HEK293 (cell line): ENCODE measurements around the gene MARF1.

Source experiments
- CTCF ChIA-PET: fragments of 350-600 bp; formaldehyde crosslinking; extraction: SDS; loops from one replicate; lab custom pipeline; 2021; ENCODE audit warnings: antibody characterized with exemption; lab: Yijun Ruan, JAX
- POLR2A ChIA-PET: fragments of 300-600 bp; formaldehyde crosslinking; extraction: SDS; loops from one replicate; lab custom pipeline; 2020; ENCODE audit warnings: antibody characterized with exemption, inconsistent platforms; lab: Yijun Ruan, JAX
- H3K27ac ChIP-seq: fragments of 200-500 bp; sonication (Bioruptor generic); 2 replicates; pipeline ENCODE4 v1.5.1; 2014; ENCODE audit warnings: low read depth, low read length, control low read depth, inconsistent platforms; ENCODE audit errors: extremely low read depth
- H3K36me3 ChIP-seq, 2 experiments: fragments of 200-500 bp in 1 of 2; sonication (Bioruptor generic) in 1 of 2; 1 replicate in 1 of 2; 2 replicates in 1 of 2; pipeline ENCODE4 v1.5.1; 2014 to 2017; ENCODE audit warnings: inconsistent platforms in 2 of 2, low read length in 2 of 2; ENCODE audit not compliant: control insufficient read depth in 2 of 2, insufficient read depth in 1 of 2
- H3K4me1 ChIP-seq: fragments of 200-500 bp; sonication (Bioruptor generic); 2 replicates; pipeline ENCODE4 v1.5.1; 2014; ENCODE audit warnings: mild to moderate bottlenecking, low read length, inconsistent platforms; ENCODE audit not compliant: control insufficient read depth, insufficient read depth
- H3K4me3 ChIP-seq: 2 replicates; pipeline ENCODE4 v1.5.1; 2011; ENCODE audit warnings: low read depth, mild to moderate bottlenecking, control low read depth, low read length, moderate library complexity
- H3K9me3 ChIP-seq: fragments of 200-500 bp; sonication (Bioruptor generic); 2 replicates; pipeline ENCODE4 v1.5.1; 2014; ENCODE audit warnings: low read depth, low read length, inconsistent platforms; ENCODE audit not compliant: control insufficient read depth, insufficient read depth
- GFI1B ChIP-seq: fragments of 450-650 bp; formaldehyde crosslinking; IDR thresholded peaks from 2 replicates; pipeline ENCODE4 v1.5.1; 2016; ENCODE audit warnings: missing biosample characterization, missing genetic modification characterization
- GLI2 ChIP-seq: fragments of 450-650 bp; formaldehyde crosslinking; IDR thresholded peaks from 2 replicates; pipeline ENCODE4; 2017; ENCODE audit warnings: missing biosample characterization, missing genetic modification characterization, low read depth, borderline replicate concordance
- KLF16 ChIP-seq: fragments of 450-650 bp; formaldehyde crosslinking; IDR thresholded peaks from 2 replicates; pipeline ENCODE4 v1.5.1; 2017; ENCODE audit warnings: missing biosample characterization, missing genetic modification characterization
- MYNN ChIP-seq: fragments of 450-650 bp; formaldehyde crosslinking; IDR thresholded peaks from 2 replicates; pipeline ENCODE4 v1.5.1; 2016; ENCODE audit warnings: missing biosample characterization, missing genetic modification characterization, borderline replicate concordance
- PRDM6 ChIP-seq: fragments of 450-650 bp; formaldehyde crosslinking; IDR thresholded peaks from 2 replicates; pipeline ENCODE4 v1.5.1; 2017; ENCODE audit warnings: missing biosample characterization, missing genetic modification characterization
- TCF7L2 ChIP-seq: IDR thresholded peaks from 2 replicates; pipeline ENCODE4 v1.6.1; 2011; ENCODE audit warnings: low read depth, mild to moderate bottlenecking, inconsistent platforms, low read length, moderate library complexity, borderline replicate concordance
- WT1 ChIP-seq: fragments of 450-650 bp; formaldehyde crosslinking; IDR thresholded peaks from 2 replicates; pipeline ENCODE4 v1.5.1; 2016; ENCODE audit warnings: missing biosample characterization, missing genetic modification characterization
- ZBTB49 ChIP-seq: fragments of 450-650 bp; formaldehyde crosslinking; IDR thresholded peaks from 2 replicates; pipeline ENCODE4 v1.5.1; 2016; ENCODE audit warnings: missing biosample characterization, missing genetic modification characterization, low read depth
- ZBTB8A ChIP-seq: fragments of 450-650 bp; formaldehyde crosslinking; IDR thresholded peaks from 2 replicates; pipeline ENCODE4 v1.5.1; 2016; ENCODE audit warnings: missing biosample characterization, missing genetic modification characterization
- ZNF121 ChIP-seq: fragments of 450-650 bp; formaldehyde crosslinking; IDR thresholded peaks from 2 replicates; pipeline ENCODE4 v1.5.1; 2016; ENCODE audit warnings: missing biosample characterization, missing genetic modification characterization
- ZNF24 ChIP-seq: fragments of 450-650 bp; formaldehyde crosslinking; IDR thresholded peaks from 2 replicates; pipeline ENCODE4 v1.5.1; 2016; ENCODE audit warnings: missing biosample characterization, missing genetic modification characterization
- ZNF280C ChIP-seq: fragments of 450-650 bp; formaldehyde crosslinking; IDR thresholded peaks from 2 replicates; pipeline ENCODE4 v1.5.1; 2016; ENCODE audit warnings: missing biosample characterization, missing genetic modification characterization
- ZNF350 ChIP-seq: fragments of 450-650 bp; formaldehyde crosslinking; IDR thresholded peaks from 2 replicates; pipeline ENCODE4 v1.5.0; 2017; ENCODE audit warnings: missing biosample characterization, mild to moderate bottlenecking, missing genetic modification characterization
- ZNF362 ChIP-seq: fragments of 450-650 bp; formaldehyde crosslinking; IDR thresholded peaks from 2 replicates; pipeline ENCODE4 v1.5.1; 2016; ENCODE audit warnings: missing biosample characterization, missing genetic modification characterization
- ZNF521 ChIP-seq: fragments of 450-650 bp; formaldehyde crosslinking; IDR thresholded peaks from 2 replicates; pipeline ENCODE4 v1.5.1; 2017; ENCODE audit warnings: missing biosample characterization, mild to moderate bottlenecking, missing genetic modification characterization
- ZNF530 ChIP-seq: fragments of 450-650 bp; formaldehyde crosslinking; IDR thresholded peaks from 2 replicates; pipeline ENCODE4 v1.5.1; 2016; ENCODE audit warnings: low read depth, missing biosample characterization, missing genetic modification characterization
- ZNF555 ChIP-seq: fragments of 450-650 bp; formaldehyde crosslinking; conservative IDR thresholded peaks from 2 replicates; pipeline ENCODE4 v1.5.1; 2017; ENCODE audit warnings: missing biosample characterization, mild to moderate bottlenecking, missing genetic modification characterization, inconsistent platforms
- ZNF580 ChIP-seq: fragments of 450-650 bp; formaldehyde crosslinking; IDR thresholded peaks from 2 replicates; pipeline ENCODE4 v1.5.1; 2016; ENCODE audit warnings: missing biosample characterization, missing genetic modification characterization
- ZNF610 ChIP-seq: fragments of 450-650 bp; formaldehyde crosslinking; IDR thresholded peaks from 2 replicates; pipeline ENCODE4 v1.5.1; 2016; ENCODE audit warnings: missing biosample characterization, missing genetic modification characterization, borderline replicate concordance
- ZNF621 ChIP-seq: fragments of 450-650 bp; formaldehyde crosslinking; IDR thresholded peaks from 2 replicates; pipeline ENCODE4 v1.5.1; 2017; ENCODE audit warnings: missing biosample characterization, missing genetic modification characterization
- ZNF792 ChIP-seq: fragments of 450-650 bp; formaldehyde crosslinking; IDR thresholded peaks from 2 replicates; pipeline ENCODE4 v1.5.1; 2016; ENCODE audit warnings: missing biosample characterization, missing genetic modification characterization
- ZSCAN5A ChIP-seq: fragments of 450-650 bp; formaldehyde crosslinking; IDR thresholded peaks from 2 replicates; pipeline ENCODE4 v1.5.1; 2016; ENCODE audit warnings: missing biosample characterization, missing genetic modification characterization

MARF1 gene

GRCh38 chr16:15597822-15598647 lies 44.9 kb downstream of the MARF1 start (continued):
- TF ChIP-seq ZBTB49 (tag by site-specific recombination) = no peak
- no peak for TF ChIP-seq ZNF621
- TF ChIP-seq ZBTB8A (tag by site-specific recombination) = no peak

GRCh38 chr16:15597135-15597534 lies 45.8 kb downstream of the MARF1 start:
- Histone ChIP-seq H3K27ac (no peak overlapping the region), H3K36me3 (peaks cover 13 to 76% of the 10 kb centered on the region in 2 experiments), H3K9me3 (no peaks in the 10 kb centered on the region), H3K4me3 (no peak overlapping the region), H3K4me1 (no peaks in the 10 kb centered on the region)
- no peak for TF ChIP-seq GLI2
- no peak for TF ChIP-seq ZNF792 (tag by site-specific recombination)
- no peak for TF ChIP-seq PRDM6
- TF ChIP-seq ZNF362 (tag by site-specific recombination) = no peak
- no peak for TF ChIP-seq MYNN (tag by site-specific recombination)
- no peak for TF ChIP-seq ZNF530
- no peak for TF ChIP-seq KLF16
- no peak for TF ChIP-seq ZNF24 (tag by site-specific recombination)
- no peak for TF ChIP-seq ZNF555
- TF ChIP-seq ZNF521 (tag by site-specific recombination) = no peak
- no peak for TF ChIP-seq TCF7L2
- ChIA-PET CTCF (no interaction called here), POLR2A (no interaction called here)

GRCh38 chr16:15594711-15595320 lies 48.1 kb downstream of the MARF1 start:
- ChIA-PET CTCF (interaction anchor here (0.8 to 1.3 kb wide), 2 partner anchors 36 to 110 kb away, joined by 3 to 5 read pairs; no protein-coding TSS in a partner anchor), POLR2A (no interaction called here)
- H3K27ac ChIP-seq = no peak overlapping the region
- H3K4me1 ChIP-seq = no peaks in the 10 kb centered on the region
- no peak overlapping the region for H3K4me3 ChIP-seq
- no peaks in the 10 kb centered on the region for H3K9me3 ChIP-seq
- H3K36me3 ChIP-seq = peaks cover 0 to 53% of the 10 kb centered on the region in 2 experiments; a peak in 1 of 3 replicates
- TF ChIP-seq GFI1B (tag by site-specific recombination) (no peak), ZNF280C (tag by site-specific recombination) (no peak), ZNF792 (tag by site-specific recombination) (no peak), ZNF610 (tag by site-specific recombination) (no peak), ZSCAN5A (tag by site-specific recombination) (no peak), WT1 (tag by site-specific recombination) (no peak), ZNF580 (tag by site-specific recombination) (no peak), ZBTB8A (tag by site-specific recombination) (no peak), ZNF121 (tag by site-specific recombination) (no peak), ZNF350 (tag by site-specific recombination) (no peak), ZNF521 (tag by site-specific recombination) (no peak)
